ENCODE data around the gene SRSF10.

SRSF10 gene

DNA sequence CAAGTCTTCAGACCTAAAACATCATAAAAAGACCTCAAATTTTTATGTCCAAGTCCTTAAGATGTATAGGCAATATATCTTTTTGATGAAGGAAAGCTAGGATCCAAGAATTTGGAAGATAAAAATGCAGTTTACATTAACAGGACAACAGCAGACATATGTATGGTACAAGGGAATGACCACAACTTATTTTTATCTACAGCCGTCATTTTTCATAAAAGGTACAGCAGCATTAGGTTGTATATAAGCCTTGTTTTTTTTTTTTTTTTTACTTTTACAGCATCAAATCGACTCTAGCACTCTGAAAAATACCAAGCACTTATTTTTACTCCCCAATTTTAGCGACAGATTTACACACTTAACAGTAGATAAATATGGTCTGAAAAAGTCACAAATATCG, 1.3 kb downstream of the SRSF10 start:
- DNase-seq (ENCODE audit: insufficient read length, low spot score), result no peak
- no peak for FAIRE-seq
- TF ChIP-seq PAX5 (IDR thresholded peaks at IDR 0.05; ENCODE audit: insufficient read depth, low read length, severe bottlenecking) (no peak), POLR2A (IDR thresholded peaks at IDR 0.05; ENCODE audit: low read depth, low read length) (no peak), SPI1 (IDR thresholded peaks at IDR 0.05; ENCODE audit: low read depth, low read length) (no peak), TAF1 (IDR thresholded peaks at IDR 0.05; ENCODE audit: low read depth, low read length) (no peak), POLR2AphosphoS5 (IDR thresholded peaks at IDR 0.05; ENCODE audit: low read depth, low read length) (no peak), POU2F2 (IDR thresholded peaks at IDR 0.05; ENCODE audit: low read depth, low read length) (no peak)

DNA sequence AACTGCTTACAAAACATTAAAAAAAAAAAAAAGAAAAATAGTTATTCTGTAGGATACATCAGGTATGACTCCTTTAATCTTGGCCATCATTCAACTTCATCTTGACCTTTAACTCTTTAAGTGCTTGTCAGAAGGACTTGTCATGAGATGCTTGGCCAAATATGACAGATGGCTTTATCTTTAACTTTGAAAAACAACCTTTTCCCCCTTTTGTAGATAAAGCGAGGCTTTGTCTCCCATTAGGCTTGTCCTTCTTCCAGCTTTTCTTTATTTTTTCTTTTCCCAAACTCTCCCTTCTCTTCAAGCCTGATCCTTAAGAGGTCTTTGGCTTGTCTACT, 2.3 kb downstream of the SRSF10 start:
- FAIRE-seq, result no peak
- TF ChIP-seq POU2F2 (IDR thresholded peaks at IDR 0.05; ENCODE audit: low read depth, low read length) (no peak), POLR2A (IDR thresholded peaks at IDR 0.05; ENCODE audit: low read depth, low read length) (no peak), PAX5 (IDR thresholded peaks at IDR 0.05; ENCODE audit: insufficient read depth, low read length, severe bottlenecking) (no peak)
- no peak for DNase-seq (ENCODE audit: insufficient read length, low spot score)

DNA sequence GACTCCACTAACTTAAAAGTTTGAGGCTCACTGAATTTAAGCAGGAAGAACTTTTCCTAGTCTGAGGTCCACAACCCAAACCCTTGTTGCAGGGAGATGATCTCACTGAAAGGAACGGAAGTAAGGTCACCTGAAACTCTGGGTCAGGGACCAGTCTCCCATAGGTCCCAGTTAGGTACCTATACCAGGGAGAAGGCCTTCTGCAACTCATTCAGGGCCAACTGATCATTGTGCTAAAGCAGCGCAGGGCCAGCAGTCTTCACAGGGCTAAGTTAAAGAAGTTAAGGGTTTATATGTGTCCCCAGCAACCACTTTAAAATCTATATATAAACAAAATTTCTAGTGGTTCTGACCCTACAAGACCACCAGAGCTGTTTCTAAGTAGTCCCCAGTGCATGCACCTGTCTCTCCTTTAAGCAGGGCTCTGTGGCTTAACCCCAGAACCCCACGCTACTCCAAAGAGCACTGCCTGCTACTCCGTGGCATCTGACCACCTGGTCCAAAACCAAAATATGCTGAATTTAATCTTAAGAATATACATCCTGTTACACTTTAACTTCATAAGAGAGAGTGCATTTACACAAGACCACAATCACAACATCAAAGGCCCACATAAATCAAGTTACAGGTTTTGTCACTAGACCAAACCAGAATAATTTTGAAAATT, 2.8 kb downstream of the SRSF10 start:
- TF ChIP-seq SPI1 (IDR thresholded peaks at IDR 0.05; ENCODE audit: low read depth, low read length) (no peak), POLR2A (IDR thresholded peaks at IDR 0.05; ENCODE audit: low read depth, low read length) (no peak; the same call in 1 of the 2 replicates), POLR2AphosphoS5 (IDR thresholded peaks at IDR 0.05; ENCODE audit: low read depth, low read length) (0 out of 2 replicates have a peak, but pooled peaks have one; percentile 5), TAF1 (IDR thresholded peaks at IDR 0.05; ENCODE audit: low read depth, low read length) (no peak), PAX5 (IDR thresholded peaks at IDR 0.05; ENCODE audit: insufficient read depth, low read length, severe bottlenecking) (no peak)
- FAIRE-seq (no peak), DNase-seq (ENCODE audit: insufficient read length, low spot score) (no peak)

DNA sequence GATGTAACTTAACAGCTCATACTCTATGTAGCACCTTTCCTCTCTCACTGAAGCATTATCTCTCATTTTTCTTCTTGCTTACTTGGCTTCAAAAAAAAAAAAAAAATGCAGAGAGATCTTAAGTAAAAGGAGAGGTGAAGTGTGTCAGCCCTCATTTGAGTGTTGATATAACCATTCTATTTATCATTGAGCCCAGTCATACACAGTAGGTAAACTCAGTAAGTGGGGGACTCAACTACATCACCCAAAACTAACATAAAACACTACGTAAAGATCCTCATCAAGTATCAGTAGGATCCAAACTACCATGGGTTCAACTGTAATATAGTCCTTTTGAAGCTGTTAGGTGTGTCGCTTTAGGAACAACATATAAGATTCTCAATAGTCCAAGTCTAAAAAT, 12.3 kb downstream of the SRSF10 start:
- DNase-seq (ENCODE audit: insufficient read length, low spot score) (no peak), FAIRE-seq (no peak)
- TF ChIP-seq PAX5 (IDR thresholded peaks at IDR 0.05; ENCODE audit: insufficient read depth, low read length, severe bottlenecking), result no peak
- TF ChIP-seq POU2F2 (IDR thresholded peaks at IDR 0.05; ENCODE audit: low read depth, low read length), result no peak
- no peak for TF ChIP-seq POLR2AphosphoS5 (IDR thresholded peaks at IDR 0.05; ENCODE audit: low read depth, low read length)
- no peak for TF ChIP-seq SPI1 (IDR thresholded peaks at IDR 0.05; ENCODE audit: low read depth, low read length)
- no peak for TF ChIP-seq TAF1 (IDR thresholded peaks at IDR 0.05; ENCODE audit: low read depth, low read length)
- TF ChIP-seq POLR2A (IDR thresholded peaks at IDR 0.05; ENCODE audit: low read depth, low read length), result no peak

DNA sequence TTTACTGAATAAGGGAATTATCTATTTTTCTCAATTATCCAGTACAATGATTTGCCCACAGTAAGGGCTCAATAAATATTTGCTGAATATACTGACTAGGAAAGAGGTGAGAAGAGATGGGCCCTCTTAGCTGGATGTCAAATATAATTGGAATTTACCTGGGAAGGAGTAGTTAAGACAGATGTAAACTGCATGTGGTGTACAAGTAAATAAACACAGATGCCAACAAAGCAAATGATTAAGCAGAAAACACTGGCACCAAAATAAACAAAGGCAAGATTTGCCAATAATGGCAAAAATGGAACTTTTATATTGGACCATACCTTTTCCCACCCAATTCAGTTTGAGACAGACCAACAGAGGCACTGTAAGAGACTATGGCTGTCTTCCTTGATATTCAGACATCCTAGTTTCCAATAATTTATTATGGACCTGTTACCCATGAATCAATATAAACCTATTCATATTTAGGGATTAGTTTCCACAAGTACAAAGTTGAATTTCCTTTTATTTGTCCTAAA, 13.1 kb downstream of the SRSF10 start:
- FAIRE-seq, result no peak
- no peak for DNase-seq (ENCODE audit: insufficient read length, low spot score)
- TF ChIP-seq POLR2A (IDR thresholded peaks at IDR 0.05; ENCODE audit: low read depth, low read length) (peak; percentile 64), POU2F2 (IDR thresholded peaks at IDR 0.05; ENCODE audit: low read depth, low read length) (no peak), POLR2AphosphoS5 (IDR thresholded peaks at IDR 0.05; ENCODE audit: low read depth, low read length) (peak; percentile 73; the same call in 1 of the 2 replicates), TAF1 (IDR thresholded peaks at IDR 0.05; ENCODE audit: low read depth, low read length) (no peak)

DNA sequence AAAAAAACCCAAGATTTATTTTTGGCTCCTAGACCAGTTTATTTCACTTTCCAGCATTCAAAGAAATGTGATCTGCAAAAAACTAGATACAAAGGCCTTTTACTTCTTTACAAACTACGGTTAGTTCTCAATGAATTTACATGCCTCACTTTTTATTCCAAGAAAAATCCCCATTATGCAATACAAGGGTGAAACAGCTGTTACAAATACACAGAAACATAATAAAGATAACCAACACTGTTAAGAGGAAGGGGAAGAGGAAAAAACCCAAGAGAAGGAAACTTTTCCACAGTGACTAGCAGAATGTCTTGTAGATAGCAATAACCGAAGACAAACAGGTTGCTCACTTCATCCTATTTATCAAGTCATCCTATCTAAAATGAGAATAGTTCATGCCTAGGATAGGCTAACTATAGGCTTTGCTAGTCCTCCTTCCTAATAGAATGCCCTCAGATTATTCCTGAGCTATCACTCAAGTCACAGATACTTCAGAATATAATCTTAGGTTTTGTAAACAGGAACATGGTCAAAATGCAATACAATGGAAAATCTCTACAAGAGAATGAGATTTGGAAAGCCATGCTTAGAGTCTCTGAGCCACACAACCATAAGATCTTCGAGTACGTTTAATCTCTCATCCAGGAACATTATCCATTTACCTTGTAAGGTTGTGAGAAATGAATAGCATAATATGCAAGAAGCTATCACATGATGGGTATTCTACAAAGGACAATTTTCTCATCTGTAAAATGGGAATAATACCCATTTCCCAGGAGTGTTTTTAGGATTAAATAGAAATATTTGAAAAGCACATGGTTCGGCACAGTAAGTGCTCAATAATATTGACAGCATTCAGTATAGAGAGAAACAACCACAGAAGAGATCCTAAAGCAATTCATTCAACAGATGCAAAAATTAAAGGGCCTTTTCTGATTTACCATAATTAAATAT, 15.1 kb downstream of the SRSF10 start:
- DNase-seq (ENCODE audit: insufficient read length, low spot score), result no peak
- no peak for FAIRE-seq
- no peak for TF ChIP-seq SPI1 (IDR thresholded peaks at IDR 0.05; ENCODE audit: low read depth, low read length)
- TF ChIP-seq POLR2AphosphoS5 (IDR thresholded peaks at IDR 0.05; ENCODE audit: low read depth, low read length), result peak; percentile 37; the same call in 1 of the 2 replicates

DNA sequence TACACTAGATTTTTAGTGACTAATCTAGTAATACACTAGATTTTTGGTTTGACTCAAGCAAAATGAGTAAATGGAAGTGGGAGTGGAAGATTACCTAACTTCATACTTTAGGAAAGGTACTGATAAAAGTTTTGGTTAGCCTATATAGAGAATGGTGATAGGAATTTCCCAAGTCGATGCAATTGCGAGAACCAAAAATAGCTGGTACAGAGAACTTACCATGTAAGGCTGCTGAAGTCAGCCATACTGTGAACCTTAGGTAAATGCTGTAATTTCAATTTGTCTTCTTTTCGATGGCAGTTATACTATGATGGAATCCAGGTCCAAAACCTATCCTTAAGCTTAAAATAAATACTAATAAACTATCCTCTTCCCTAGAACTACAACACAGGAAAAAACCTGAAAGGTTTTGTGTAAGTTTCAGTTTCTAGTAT, 15.9 kb downstream of the SRSF10 start:
- DNase-seq (ENCODE audit: insufficient read length, low spot score) (no peak), FAIRE-seq (no peak)
- TF ChIP-seq POU2F2 (IDR thresholded peaks at IDR 0.05; ENCODE audit: low read depth, low read length), result no peak
- peak; percentile 64 for TF ChIP-seq POLR2A (IDR thresholded peaks at IDR 0.05; ENCODE audit: low read depth, low read length)
- TF ChIP-seq POLR2AphosphoS5 (IDR thresholded peaks at IDR 0.05; ENCODE audit: low read depth, low read length), result peak; percentile 54; the same call in 1 of the 2 replicates
- no peak for TF ChIP-seq SPI1 (IDR thresholded peaks at IDR 0.05; ENCODE audit: low read depth, low read length)
- TF ChIP-seq TAF1 (IDR thresholded peaks at IDR 0.05; ENCODE audit: low read depth, low read length), result no peak
- TF ChIP-seq PAX5 (IDR thresholded peaks at IDR 0.05; ENCODE audit: insufficient read depth, low read length, severe bottlenecking), result no peak

DNA sequence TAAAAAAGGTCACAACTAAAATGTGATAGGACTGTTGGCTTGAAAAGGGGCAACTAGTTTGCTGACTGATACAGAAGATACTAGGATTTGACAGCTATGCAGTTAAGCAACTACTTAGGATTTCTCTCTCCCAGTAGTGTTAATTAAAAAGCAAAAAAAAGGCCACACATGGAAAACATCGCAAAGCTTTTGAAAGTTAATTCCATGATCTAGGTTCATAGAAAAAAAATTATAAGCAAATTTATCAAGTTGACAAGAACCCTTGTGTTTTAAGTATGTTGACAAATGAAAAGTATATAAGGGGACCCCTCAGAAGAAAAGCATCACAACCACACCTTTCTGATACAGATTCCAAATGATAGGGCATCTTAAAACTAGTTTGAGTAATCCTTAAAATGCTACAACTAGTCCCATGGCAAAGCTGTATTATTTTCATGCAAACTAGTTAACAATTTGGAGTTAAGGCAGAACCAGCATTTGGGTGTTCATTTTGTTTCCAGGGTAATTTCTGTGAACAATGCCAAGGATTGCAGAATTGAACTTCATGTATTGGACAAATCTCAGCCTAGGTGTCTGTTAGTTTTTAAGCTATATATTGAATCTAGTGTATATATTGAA, 16.4 kb downstream of the SRSF10 start:
- FAIRE-seq, result no peak
- TF ChIP-seq POLR2AphosphoS5 (IDR thresholded peaks at IDR 0.05; ENCODE audit: low read depth, low read length) (peak; percentile 73), PAX5 (IDR thresholded peaks at IDR 0.05; ENCODE audit: insufficient read depth, low read length, severe bottlenecking) (no peak), POLR2A (IDR thresholded peaks at IDR 0.05; ENCODE audit: low read depth, low read length) (peak; percentile 80), SPI1 (IDR thresholded peaks at IDR 0.05; ENCODE audit: low read depth, low read length) (no peak), POU2F2 (IDR thresholded peaks at IDR 0.05; ENCODE audit: low read depth, low read length) (no peak), TAF1 (IDR thresholded peaks at IDR 0.05; ENCODE audit: low read depth, low read length) (no peak)
- no peak for DNase-seq (ENCODE audit: insufficient read length, low spot score)

DNA sequence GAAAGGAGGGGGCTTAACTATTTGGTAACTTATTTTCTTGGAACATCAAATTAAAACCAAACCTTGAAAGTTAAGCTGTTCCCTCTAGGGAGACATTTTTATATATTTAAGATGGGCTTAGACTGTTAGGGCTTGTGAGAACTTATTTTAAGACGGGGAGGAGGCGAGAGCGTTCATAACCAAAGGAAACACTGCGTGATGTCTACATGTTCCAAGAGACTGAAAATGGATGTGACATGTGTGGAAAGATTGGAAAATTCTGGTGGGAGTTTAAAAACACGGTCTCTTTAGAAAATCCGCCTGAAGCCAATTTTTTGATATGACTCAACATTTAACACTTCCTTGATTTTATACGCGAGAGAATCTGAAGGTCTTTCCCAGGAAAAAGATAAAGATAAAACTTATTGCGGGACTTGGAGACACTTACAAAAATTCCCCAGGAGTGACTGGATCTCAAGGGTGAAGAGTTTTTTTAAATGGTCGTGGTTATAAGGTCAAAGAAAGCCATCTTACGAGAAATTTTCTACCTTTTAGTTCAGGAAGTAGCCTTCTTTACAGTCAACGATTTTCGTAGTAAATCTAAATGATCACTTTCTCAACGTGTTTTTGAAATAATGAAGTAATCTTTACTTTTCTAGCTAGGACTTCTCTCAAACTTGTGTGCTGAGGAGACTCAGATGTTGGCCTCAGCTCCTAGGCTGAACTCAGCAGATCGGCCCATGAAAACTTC, 19.7 kb downstream of the SRSF10 start:
- DNase-seq (ENCODE audit: insufficient read length, low spot score) (no peak), FAIRE-seq (peak; percentile 82)
- TF ChIP-seq PAX5 (IDR thresholded peaks at IDR 0.05; ENCODE audit: insufficient read depth, low read length, severe bottlenecking) (no peak), POLR2AphosphoS5 (IDR thresholded peaks at IDR 0.05; ENCODE audit: low read depth, low read length) (no peak), POU2F2 (IDR thresholded peaks at IDR 0.05; ENCODE audit: low read depth, low read length) (no peak), POLR2A (IDR thresholded peaks at IDR 0.05; ENCODE audit: low read depth, low read length) (no peak), TAF1 (IDR thresholded peaks at IDR 0.05; ENCODE audit: low read depth, low read length) (no peak)

Measured in GM12891 (cell line).